ENCODE results near the gene ALPK3. TPM values are rescaled to one million over a fixed set of nuclear protein-coding genes. Genes with fewer than 3 reads are reported as not detected.
"Not testable (repeated sequence)": the region's sequence is repeated elsewhere in the genome, so short reads cannot be mapped to it uniquely, and the experiment has no call there.

Gene ALPK3
- total RNA-seq, 1 donor from 2014 or later: 14.0 TPM

DNA sequence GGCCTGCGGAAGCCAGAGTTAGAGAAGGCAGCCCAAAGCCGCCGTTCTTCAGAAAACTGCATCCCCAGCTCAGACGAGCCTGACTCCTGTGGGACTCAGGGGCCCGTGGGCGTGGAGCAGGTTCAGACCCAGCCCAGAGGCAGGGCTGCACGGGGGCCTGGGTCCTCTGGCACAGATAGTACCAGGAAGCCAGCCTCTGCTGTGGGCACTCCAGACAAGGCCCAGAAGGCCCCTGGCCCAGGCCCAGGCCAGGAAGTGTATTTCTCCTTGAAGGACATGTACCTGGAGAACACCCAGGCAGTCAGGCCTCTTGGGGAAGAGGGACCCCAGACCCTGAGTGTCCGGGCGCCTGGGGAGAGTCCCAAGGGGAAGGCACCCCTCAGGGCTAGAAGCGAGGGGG lies 23.1 kb downstream of the ALPK3 start:
- H3K9me3 ChIP-seq: no peaks in the 10 kb centered on the region
- no peak overlapping the region for H3K4me3 ChIP-seq
- TF ChIP-seq, protein P1, sequence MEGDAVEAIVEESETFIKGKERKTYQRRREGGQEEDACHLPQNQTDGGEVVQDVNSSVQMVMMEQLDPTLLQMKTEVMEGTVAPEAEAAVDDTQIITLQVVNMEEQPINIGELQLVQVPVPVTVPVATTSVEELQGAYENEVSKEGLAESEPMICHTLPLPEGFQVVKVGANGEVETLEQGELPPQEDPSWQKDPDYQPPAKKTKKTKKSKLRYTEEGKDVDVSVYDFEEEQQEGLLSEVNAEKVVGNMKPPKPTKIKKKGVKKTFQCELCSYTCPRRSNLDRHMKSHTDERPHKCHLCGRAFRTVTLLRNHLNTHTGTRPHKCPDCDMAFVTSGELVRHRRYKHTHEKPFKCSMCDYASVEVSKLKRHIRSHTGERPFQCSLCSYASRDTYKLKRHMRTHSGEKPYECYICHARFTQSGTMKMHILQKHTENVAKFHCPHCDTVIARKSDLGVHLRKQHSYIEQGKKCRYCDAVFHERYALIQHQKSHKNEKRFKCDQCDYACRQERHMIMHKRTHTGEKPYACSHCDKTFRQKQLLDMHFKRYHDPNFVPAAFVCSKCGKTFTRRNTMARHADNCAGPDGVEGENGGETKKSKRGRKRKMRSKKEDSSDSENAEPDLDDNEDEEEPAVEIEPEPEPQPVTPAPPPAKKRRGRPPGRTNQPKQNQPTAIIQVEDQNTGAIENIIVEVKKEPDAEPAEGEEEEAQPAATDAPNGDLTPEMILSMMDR (IDR thresholded peaks at IDR 0.05): no peak
- H3K36me3 ChIP-seq: no peaks in the 10 kb centered on the region
- H3K27me3 ChIP-seq (ENCODE audit: low read depth): no peaks in the 10 kb centered on the region
- ATAC-seq: peak; percentile 32 to 46
- H3K4me1 ChIP-seq: peaks cover 26% of the 10 kb centered on the region
- intact Hi-C loops (cut with DNase I): no loop called here
- peak; percentile 61 for DNase-seq
- H3K27ac ChIP-seq: peak overlapping the region; percentile 85

DNA sequence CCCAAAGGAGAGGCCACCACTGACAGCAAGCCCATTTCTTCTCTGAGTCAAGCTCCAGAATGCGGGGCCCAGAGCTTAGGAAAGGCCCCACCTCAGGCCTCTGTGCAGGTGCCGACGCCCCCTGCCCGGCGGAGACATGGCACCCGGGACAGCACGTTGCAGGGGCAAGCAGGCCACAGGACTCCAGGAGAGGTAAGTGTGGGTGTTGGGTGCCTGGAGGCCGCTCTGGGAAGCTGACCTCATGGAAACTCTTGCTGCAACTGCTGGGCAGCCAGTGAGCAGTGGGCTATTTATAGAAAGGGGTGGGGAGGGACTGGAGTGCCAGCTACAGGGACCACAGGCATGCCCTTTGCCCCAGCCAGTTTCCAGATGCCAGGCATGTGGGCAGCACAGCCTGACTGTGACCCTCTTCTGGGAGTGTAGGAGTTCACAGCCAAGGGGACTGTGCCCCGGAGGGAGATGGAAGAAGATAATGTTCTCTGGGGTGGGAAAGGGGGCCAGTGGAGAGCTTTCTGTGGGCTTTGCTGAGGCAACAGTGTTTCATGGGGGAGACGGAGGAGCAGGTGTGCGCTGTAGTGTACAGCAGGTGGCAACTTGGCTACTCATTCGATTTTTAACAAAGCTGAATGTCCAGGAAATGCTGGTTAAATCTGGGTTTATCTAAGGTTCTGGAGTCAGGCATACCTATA lies 23.7 kb downstream of the ALPK3 start:
- H3K36me3 ChIP-seq: no peaks in the 10 kb centered on the region
- H3K9me3 ChIP-seq: no peaks in the 10 kb centered on the region
- ATAC-seq (peak; percentile 90 to 93), DNase-seq (peak; percentile 88)
- H3K4me3 ChIP-seq: no peak overlapping the region
- H3K27ac ChIP-seq: peak overlapping the region; percentile 85
- TF ChIP-seq, protein P1 (IDR thresholded peaks at IDR 0.05): no peak
- H3K27me3 ChIP-seq (ENCODE audit: low read depth): no peaks in the 10 kb centered on the region
- intact Hi-C loops (cut with DNase I): no loop called here
- peaks cover 26% of the 10 kb centered on the region for H3K4me1 ChIP-seq

DNA sequence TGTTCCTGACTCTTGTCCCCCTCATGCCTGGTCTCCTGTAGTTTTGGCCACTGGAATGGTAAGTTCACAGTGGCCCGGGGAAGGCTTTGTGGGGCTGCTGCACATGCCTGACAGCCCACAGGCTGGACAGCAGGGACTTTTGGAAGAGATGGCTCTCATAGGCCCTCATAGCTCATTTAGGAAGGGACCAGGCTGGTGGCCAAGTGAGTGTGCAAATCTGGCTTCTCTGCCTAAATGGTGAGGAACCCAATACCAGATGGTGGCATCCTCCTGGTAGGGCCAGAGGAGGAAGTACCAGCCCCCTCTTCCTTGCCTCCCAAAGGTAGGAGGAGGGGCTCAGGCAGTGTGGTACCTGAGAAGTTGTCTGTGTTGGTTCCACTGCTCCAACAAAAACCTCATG lies 25.6 kb downstream of the ALPK3 start:
- H3K27ac ChIP-seq: no peak overlapping the region
- peaks cover 23% of the 10 kb centered on the region for H3K4me1 ChIP-seq
- intact Hi-C loops (cut with DNase I): no loop called here

DNA sequence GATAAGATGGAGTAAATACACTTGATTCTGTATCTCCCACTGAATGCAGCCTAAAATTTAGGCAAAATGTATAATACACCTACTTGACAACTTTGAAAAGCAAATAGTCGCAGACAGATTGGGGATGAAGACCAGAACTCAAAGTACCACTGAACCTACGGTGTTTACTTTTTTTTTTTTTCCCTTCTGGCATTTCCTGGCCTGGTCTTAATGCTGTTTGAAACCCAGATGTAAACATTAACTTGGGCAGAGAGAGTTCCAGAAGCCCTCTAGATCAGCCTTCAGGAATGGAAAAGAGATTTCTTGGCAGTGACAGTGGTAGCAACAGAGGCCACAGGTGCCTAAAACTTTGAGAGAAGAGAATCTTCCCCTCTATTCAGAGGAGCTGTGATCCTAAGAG lies 27.8 kb downstream of the ALPK3 start:
- peak overlapping the region; percentile 42 for H3K27ac ChIP-seq

More for the DNA sequence above, 25.6 kb downstream of the ALPK3 start:
- Histone ChIP-seq H3K9me3 (no peaks in the 10 kb centered on the region), H3K27me3 (ENCODE audit: low read depth) (no peaks in the 10 kb centered on the region), H3K4me3 (no peak overlapping the region), H3K36me3 (no peaks in the 10 kb centered on the region)
- DNase-seq (no peak), ATAC-seq (no peak)
- TF ChIP-seq, protein P1 (IDR thresholded peaks at IDR 0.05): no peak

DNA sequence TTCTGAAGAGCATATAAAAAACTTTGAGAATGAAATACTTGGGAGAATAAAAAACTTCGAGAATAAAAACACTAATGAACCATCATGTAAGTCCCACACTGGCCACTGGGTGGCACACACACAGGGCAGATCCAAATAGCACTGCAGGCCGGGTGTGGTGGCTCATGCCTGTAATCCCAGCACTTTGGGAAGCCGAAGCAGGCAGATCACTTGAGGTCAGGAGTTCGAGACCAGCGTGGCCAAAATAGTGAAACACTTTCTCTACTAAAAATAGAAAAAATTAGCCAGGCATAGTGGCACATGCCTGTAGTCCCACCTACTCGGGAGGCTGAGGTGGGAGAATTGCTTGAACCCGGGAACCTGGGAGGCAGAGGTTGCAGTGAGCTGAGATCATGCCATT lies 28.5 kb downstream of the ALPK3 start:
- H3K36me3 ChIP-seq; intact Hi-C loops (cut with DNase I); H3K27ac ChIP-seq; H3K9me3 ChIP-seq; H3K4me3 ChIP-seq; H3K27me3 ChIP-seq (ENCODE audit: low read depth): not testable (repeated sequence)
- TF ChIP-seq, protein P1 (IDR thresholded peaks at IDR 0.05): peak; percentile 77
- peaks cover 14% of the 10 kb centered on the region for H3K4me1 ChIP-seq
- ATAC-seq (peak; percentile 71 to 84), DNase-seq (peak; percentile 84)

More for the DNA sequence above, 27.8 kb downstream of the ALPK3 start:
- ATAC-seq (no peak), DNase-seq (no peak)
- TF ChIP-seq, protein P1 (IDR thresholded peaks at IDR 0.05): no peak
- intact Hi-C loops (cut with DNase I): no loop called here
- H3K9me3 ChIP-seq: no peaks in the 10 kb centered on the region
- peaks cover 21% of the 10 kb centered on the region for H3K4me1 ChIP-seq
- H3K27me3 ChIP-seq (ENCODE audit: low read depth): no peaks in the 10 kb centered on the region
- H3K36me3 ChIP-seq: no peaks in the 10 kb centered on the region
- H3K4me3 ChIP-seq: no peak overlapping the region

Data from lower lobe of right lung (tissue), 2 donors.